Neural progenitor cell (in vitro differentiated cells): ENCODE measurements around the gene MN1. TPM values are rescaled to one million over a fixed set of nuclear protein-coding genes. Genes with fewer than 3 reads are reported as not detected.
A peak's percentile ranks its signal among the peaks of the same experiment; 100 is the strongest.

Experiments
- DNase-seq: peaks from one replicate; pipeline ENCODE4 v3.0.0-alpha.2; 2016; ENCODE audit warnings: low spot score
- H2AFZ ChIP-seq: fragments of 200-600 bp; sonication (generic); replicated peaks from 2 replicates; pipeline ENCODE4 v1.6.1; 2016; ENCODE audit warnings: antibody characterized with exemption
- H3F3A ChIP-seq: fragments of 200-600 bp; sonication (generic); 2 replicates; pipeline ENCODE4 v1.6.1; 2016; ENCODE audit warnings: antibody characterized with exemption, low read depth
- H3K27ac ChIP-seq: fragments of 200-600 bp; sonication (generic); 2 replicates; pipeline ENCODE4 v1.5.1; 2016; ENCODE audit warnings: mild to moderate bottlenecking
- H3K27me3 ChIP-seq: fragments of 200-600 bp; sonication (generic); 2 replicates; pipeline ENCODE4 v1.6.1; 2016; ENCODE audit warnings: mild to moderate bottlenecking, moderate library complexity
- H3K36me3 ChIP-seq: fragments of 200-600 bp; sonication (generic); 2 replicates; pipeline ENCODE4 v1.5.1; 2016
- H3K4me1 ChIP-seq: fragments of 200-600 bp; sonication (generic); 2 replicates; pipeline ENCODE4 v1.6.1; 2016; ENCODE audit warnings: mixed run types
- H3K4me2 ChIP-seq: fragments of 200-600 bp; sonication (generic); 2 replicates; pipeline ENCODE4 v1.6.1; 2016
- H3K4me3 ChIP-seq: fragments of 200-600 bp; sonication (generic); 2 replicates; pipeline ENCODE4 v1.5.1; 2016
- H3K79me2 ChIP-seq: fragments of 200-600 bp; sonication (generic); 2 replicates; pipeline ENCODE4 v1.6.1; 2016; ENCODE audit warnings: low read depth
- H3K9ac ChIP-seq: fragments of 200-600 bp; sonication (generic); 2 replicates; pipeline ENCODE4 v1.6.1; 2016
- H3K9me3 ChIP-seq: fragments of 200-600 bp; sonication (generic); 2 replicates; pipeline ENCODE4 v1.5.1; 2016; ENCODE audit warnings: low read depth
- H4K20me1 ChIP-seq: fragments of 200-600 bp; sonication (generic); 2 replicates; pipeline ENCODE4 v1.6.1; 2016; ENCODE audit warnings: low read depth
- H3K27ac Mint-ChIP-seq: 3 replicates; pipeline ENCODE4 v1.8.0; 2021; ENCODE audit warnings: mixed read lengths
- H3K27me3 Mint-ChIP-seq: 2 replicates; pipeline ENCODE4 v1.8.0; 2022; ENCODE audit warnings: low read depth, mild to moderate bottlenecking, inconsistent platforms, moderate library complexity, mixed read lengths; ENCODE audit not compliant: insufficient read depth
- H3K36me3 Mint-ChIP-seq: 3 replicates; pipeline ENCODE4 v1.8.0; 2021; ENCODE audit warnings: mixed read lengths
- H3K4me1 Mint-ChIP-seq: 3 replicates; pipeline ENCODE4 v1.8.0; 2021; ENCODE audit warnings: mixed read lengths
- H3K4me3 Mint-ChIP-seq: 3 replicates; pipeline ENCODE4 v1.8.0; 2021; ENCODE audit warnings: mild to moderate bottlenecking, moderate library complexity, mixed read lengths
- H3K9me3 Mint-ChIP-seq: 3 replicates; pipeline ENCODE4 v1.8.0; 2020; ENCODE audit warnings: mixed read lengths
- EZH2 ChIP-seq: fragments of 200-600 bp; sonication (generic); IDR thresholded peaks from 2 replicates; pipeline ENCODE4 v1.6.1; 2017; ENCODE audit warnings: antibody characterized with exemption, mild to moderate bottlenecking, moderate library complexity
- EZH2phosphoT487 ChIP-seq: fragments of 200-600 bp; sonication (generic); IDR thresholded peaks from 2 replicates; pipeline ENCODE4 v1.6.1; 2017; ENCODE audit warnings: antibody characterized with exemption
- total RNA-seq: library from RNA; depleted of rRNA; stranded (reverse); fragments of >200 nt; gene quantifications from 2 replicates; pipeline ENCODE4 v1.2.3, GENCODE V29; 2015; ENCODE audit warnings: low replicate concordance
- TF ChIP-seq, protein P1 (sequence below): fragments of 200-600 bp; sonication (generic); IDR thresholded peaks from 2 replicates; pipeline ENCODE4 v1.5.1; 2017; ENCODE audit warnings: antibody characterized with exemption, mild to moderate bottlenecking

The MN1 gene
- total RNA-seq = 13.3 and 27.2 TPM in 2 replicates

DNA sequence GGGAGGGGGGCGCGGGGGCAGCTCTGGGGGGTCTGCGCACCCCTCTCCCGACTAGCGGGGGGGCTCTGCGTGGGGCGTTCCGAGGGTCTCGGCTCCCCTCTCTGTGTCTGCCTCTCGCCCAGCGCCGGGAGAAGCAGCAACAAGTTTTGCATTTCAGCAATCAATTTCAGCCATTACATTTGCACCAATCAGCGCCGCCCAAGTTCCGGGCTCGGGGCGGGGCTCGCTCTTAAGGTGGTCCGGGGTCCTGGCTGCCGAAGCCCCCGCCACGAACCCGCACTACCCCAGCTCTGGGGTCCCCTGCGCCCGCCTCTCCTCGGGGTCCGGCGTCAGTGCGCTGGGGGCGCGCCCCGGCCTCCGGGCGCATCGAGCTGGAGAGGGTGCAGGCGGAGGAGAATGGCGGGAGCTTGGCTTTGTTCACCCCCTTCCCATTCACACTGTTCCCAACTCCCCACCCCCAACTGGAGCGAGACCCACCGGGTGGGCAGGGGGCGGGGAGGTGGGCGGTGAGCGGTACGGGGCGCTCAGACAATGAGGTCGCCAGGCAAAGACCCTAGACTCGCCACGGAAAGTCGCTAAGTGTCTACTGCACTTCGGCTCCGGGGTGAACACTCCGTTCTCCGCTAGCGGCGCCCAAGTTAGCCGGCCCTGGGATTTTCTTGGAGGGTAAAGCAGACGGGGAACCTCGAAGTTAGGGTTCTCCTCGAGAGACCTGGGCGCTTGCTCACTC is at the start of gene MN1:
MN1 (minus strand) TSS at position 141 of the 730 bp plus-strand sequence. CDS start 1,213 bp downstream, outside the sequence.
- Histone ChIP-seq H3K9ac (peak within 1 kb of the TSS; percentile 5), H3K4me2 (peak within 1 kb of the TSS; percentile 93), H3K27me3 (peaks cover 50% of the 10 kb centered on the region), H3K9me3 (no peaks in the 10 kb centered on the region), H3K27ac (peak within 1 kb of the TSS; percentile 17), H3K4me1 (peaks cover 61% of the 10 kb centered on the region), H3K4me3 (peak within 1 kb of the TSS; percentile 68), H3K79me2 (peaks cover 49% of the 10 kb centered on the region), H4K20me1 (peaks cover 40% of the 10 kb centered on the region), H3K36me3 (no peaks in the 10 kb centered on the region), H2AFZ (peak within 1 kb of the TSS; percentile 44), H3F3A (peaks cover 14% of the 10 kb centered on the region)
- Mint-ChIP-seq H3K27ac (peak within 1 kb of the TSS; percentile 96), H3K36me3 (peaks cover 4% of the 10 kb centered on the region), H3K9me3 (no peaks in the 10 kb centered on the region), H3K4me1 (peaks cover 44% of the 10 kb centered on the region), H3K4me3 (peak within 1 kb of the TSS; percentile 86), H3K27me3 (peaks cover 12% of the 10 kb centered on the region)
- peak; percentile 85 for DNase-seq
- TF ChIP-seq, protein P1, sequence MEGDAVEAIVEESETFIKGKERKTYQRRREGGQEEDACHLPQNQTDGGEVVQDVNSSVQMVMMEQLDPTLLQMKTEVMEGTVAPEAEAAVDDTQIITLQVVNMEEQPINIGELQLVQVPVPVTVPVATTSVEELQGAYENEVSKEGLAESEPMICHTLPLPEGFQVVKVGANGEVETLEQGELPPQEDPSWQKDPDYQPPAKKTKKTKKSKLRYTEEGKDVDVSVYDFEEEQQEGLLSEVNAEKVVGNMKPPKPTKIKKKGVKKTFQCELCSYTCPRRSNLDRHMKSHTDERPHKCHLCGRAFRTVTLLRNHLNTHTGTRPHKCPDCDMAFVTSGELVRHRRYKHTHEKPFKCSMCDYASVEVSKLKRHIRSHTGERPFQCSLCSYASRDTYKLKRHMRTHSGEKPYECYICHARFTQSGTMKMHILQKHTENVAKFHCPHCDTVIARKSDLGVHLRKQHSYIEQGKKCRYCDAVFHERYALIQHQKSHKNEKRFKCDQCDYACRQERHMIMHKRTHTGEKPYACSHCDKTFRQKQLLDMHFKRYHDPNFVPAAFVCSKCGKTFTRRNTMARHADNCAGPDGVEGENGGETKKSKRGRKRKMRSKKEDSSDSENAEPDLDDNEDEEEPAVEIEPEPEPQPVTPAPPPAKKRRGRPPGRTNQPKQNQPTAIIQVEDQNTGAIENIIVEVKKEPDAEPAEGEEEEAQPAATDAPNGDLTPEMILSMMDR = no peak
- TF ChIP-seq EZH2 (peak; percentile 46), EZH2phosphoT487 (no peak)

DNA sequence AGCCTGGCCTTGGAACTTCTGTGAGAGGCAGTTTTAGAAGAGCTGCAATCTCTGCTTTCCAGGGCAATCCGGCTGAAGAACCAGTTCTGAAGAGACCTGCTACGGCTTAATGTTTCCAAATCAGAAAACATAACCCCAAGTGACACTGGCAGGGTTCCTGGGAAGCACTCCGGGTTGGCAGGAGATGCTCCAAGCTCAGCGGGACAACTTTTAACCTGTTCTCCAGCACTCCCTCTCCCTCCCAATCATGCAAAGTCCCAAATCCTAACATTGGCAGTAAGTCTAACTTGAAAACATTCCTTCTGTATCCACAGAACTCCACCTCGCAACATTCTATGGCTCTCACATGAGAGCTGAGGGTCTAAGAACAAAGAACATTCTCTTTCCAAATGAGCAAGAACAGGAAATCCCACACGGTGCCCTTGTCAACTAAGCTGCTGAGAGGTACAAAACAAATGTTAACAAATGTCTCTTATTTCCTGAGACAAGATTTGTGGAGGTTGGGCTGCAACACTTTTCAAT is 48.5 kb upstream of the MN1 start:
- TF ChIP-seq EZH2 (no peak), EZH2phosphoT487 (no peak)
- TF ChIP-seq, protein P1 = no peak
- peaks cover 3% of the 10 kb centered on the region for H3K27me3 Mint-ChIP-seq
- peaks cover 64% of the 10 kb centered on the region for H3K4me1 Mint-ChIP-seq
- no peak overlapping the region for H3K9ac ChIP-seq
- H3K4me2 ChIP-seq = peak overlapping the region; percentile 52
- H3F3A ChIP-seq = peaks cover 31% of the 10 kb centered on the region
- no peak overlapping the region for H2AFZ ChIP-seq
- peaks cover 36% of the 10 kb centered on the region for H4K20me1 ChIP-seq
- H3K4me3 Mint-ChIP-seq = no peak overlapping the region
- DNase-seq = peak; percentile 30
- H3K4me1 ChIP-seq = peaks cover 40% of the 10 kb centered on the region
- no peaks in the 10 kb centered on the region for H3K9me3 ChIP-seq
- peak overlapping the region; percentile 70 for H3K27ac ChIP-seq
- H3K4me3 ChIP-seq = no peak overlapping the region
- H3K36me3 Mint-ChIP-seq = peaks cover 15% of the 10 kb centered on the region
- no peaks in the 10 kb centered on the region for H3K27me3 ChIP-seq
- H3K9me3 Mint-ChIP-seq = no peaks in the 10 kb centered on the region
- H3K36me3 ChIP-seq = peaks cover 13% of the 10 kb centered on the region
- peak overlapping the region; percentile 27 for H3K27ac Mint-ChIP-seq
- H3K79me2 ChIP-seq = no peaks in the 10 kb centered on the region

DNA sequence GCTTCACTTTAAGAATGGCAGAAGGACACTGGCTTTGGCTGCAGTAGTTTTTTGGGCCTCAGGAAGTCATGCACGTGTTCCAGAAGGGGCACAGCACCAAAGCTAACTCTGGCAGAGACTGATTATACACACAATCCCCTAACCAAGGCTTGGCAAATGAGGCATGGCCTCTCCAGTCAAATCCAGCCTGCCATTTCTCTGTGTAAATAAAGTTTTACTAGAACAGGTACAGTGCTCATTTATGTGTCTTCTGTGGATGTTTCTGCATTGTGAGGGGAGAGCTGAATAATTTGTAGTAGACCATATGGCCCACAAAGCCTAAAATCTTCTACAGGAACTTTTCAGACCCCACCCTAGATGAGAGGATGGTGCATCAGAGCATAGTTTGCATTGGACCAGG is 46.4 kb upstream of the MN1 start:
- no peak for DNase-seq
- peaks cover 75% of the 10 kb centered on the region for H3K4me1 Mint-ChIP-seq
- H3K9me3 Mint-ChIP-seq = no peaks in the 10 kb centered on the region
- H3F3A ChIP-seq = peaks cover 30% of the 10 kb centered on the region
- no peak overlapping the region for H3K27ac ChIP-seq
- no peak overlapping the region for H3K4me3 ChIP-seq
- H3K36me3 Mint-ChIP-seq = peaks cover 13% of the 10 kb centered on the region
- no peak overlapping the region for H3K4me2 ChIP-seq
- TF ChIP-seq, protein P1 = no peak
- TF ChIP-seq EZH2phosphoT487 (no peak), EZH2 (no peak)
- H2AFZ ChIP-seq = no peak overlapping the region
- H3K9me3 ChIP-seq = no peaks in the 10 kb centered on the region
- no peaks in the 10 kb centered on the region for H3K79me2 ChIP-seq
- H3K27me3 ChIP-seq = no peaks in the 10 kb centered on the region
- H3K9ac ChIP-seq = no peak overlapping the region
- H3K4me1 ChIP-seq = peaks cover 37% of the 10 kb centered on the region
- peaks cover 32% of the 10 kb centered on the region for H4K20me1 ChIP-seq
- peaks cover 3% of the 10 kb centered on the region for H3K27me3 Mint-ChIP-seq
- no peak overlapping the region for H3K27ac Mint-ChIP-seq
- no peak overlapping the region for H3K4me3 Mint-ChIP-seq
- peaks cover 4% of the 10 kb centered on the region for H3K36me3 ChIP-seq
